Urothelium cell line (cell line): ENCODE data around the gene MAP3K3.

ENCODE experiments used
- DNase-seq: peaks from one replicate; pipeline ENCODE4 v3.0.0; 2011; ENCODE audit warnings: low spot score, mixed read lengths
- FAIRE-seq: peaks from 2 replicates; lab custom pipeline; 2011; peaks lifted over from hg19 to GRCh38; lab: Jason Lieb, UNC

The MAP3K3 gene

GRCh38 chr17:63689479-63689878 lies 67.3 kb downstream of the MAP3K3 start:
- FAIRE-seq (no peak), DNase-seq (no peak)

- FAIRE-seq (no peak), DNase-seq (no peak)
Measured at GRCh38 chr17:63692195-63692816, 70.1 kb downstream of the MAP3K3 start.

GRCh38 chr17:63693411-63694113 lies 71.3 kb downstream of the MAP3K3 start:
- no peak for FAIRE-seq
- DNase-seq = no peak

- no peak for FAIRE-seq
- DNase-seq = no peak
Measured at GRCh38 chr17:63694229-63694949, 72.2 kb downstream of the MAP3K3 start.

GRCh38 chr17:63694950-63695773 lies 72.9 kb downstream of the MAP3K3 start:
- DNase-seq = no peak
- FAIRE-seq = no peak

GRCh38 chr17:63695889-63696288 lies 73.7 kb downstream of the MAP3K3 start:
- FAIRE-seq (peak; percentile 53), DNase-seq (no peak)

GRCh38 chr17:63696381-63696961 lies 74.3 kb downstream of the MAP3K3 start:
- peak; percentile 85 for FAIRE-seq

GRCh38 chr17:63697341-63698286 lies 75.4 kb downstream of the MAP3K3 start:
- DNase-seq (peak; percentile 75), FAIRE-seq (peak; percentile 85)

More at GRCh38 chr17:63696381-63696961, 74.3 kb downstream of the MAP3K3 start:
- peak; percentile 49 for DNase-seq

GRCh38 chr17:63698381-63698885 lies 76.2 kb downstream of the MAP3K3 start:
- no peak for FAIRE-seq
- no peak for DNase-seq

GRCh38 chr17:63698886-63699637 lies 76.8 kb downstream of the MAP3K3 start:
- peak; percentile 32 for FAIRE-seq
- peak; percentile 65 for DNase-seq

GRCh38 chr17:63699638-63700527 lies 77.7 kb downstream of the MAP3K3 start, which contains the start of gene LIMD2:
Gene LIMD2 (minus strand): TSS chr17:63700125. CDS start chr17:63699298, 827 bp downstream.
- FAIRE-seq = peak; percentile 86
- DNase-seq = peak; percentile 86

- DNase-seq (no peak), FAIRE-seq (peak; percentile 61)
Measured at GRCh38 chr17:63700528-63701455, 78.6 kb downstream of the MAP3K3 start.

GRCh38 chr17:63701456-63701820 lies 79.2 kb downstream of the MAP3K3 start:
- no peak for FAIRE-seq

GRCh38 chr17:63701868-63702720 lies 79.9 kb downstream of the MAP3K3 start:
- DNase-seq = no peak
- no peak for FAIRE-seq

More at GRCh38 chr17:63701456-63701820, 79.2 kb downstream of the MAP3K3 start:
- DNase-seq = no peak

GRCh38 chr17:63702721-63703015 lies 80.5 kb downstream of the MAP3K3 start:
- DNase-seq (no peak), FAIRE-seq (no peak)

GRCh38 chr17:63703029-63703428 lies 80.8 kb downstream of the MAP3K3 start:
- DNase-seq (no peak), FAIRE-seq (peak; percentile 5)
